Lung microvascular endothelial cell (primary cell): ENCODE data around the gene PTTG1. TPM values are rescaled to one million over a fixed set of nuclear protein-coding genes. Genes with fewer than 3 reads are reported as not detected.
"Not testable (repeated sequence)": the region's sequence is repeated elsewhere in the genome, so short reads cannot be mapped to it uniquely, and the experiment has no call there.

Experiments
- DNase-seq, 2 donors: peaks; one replicate each; pipeline versions ENCODE4 v3.0.0 to v3.0.0-alpha.2; 2010; ENCODE audit warnings: low read depth in 2 of 2
- total RNA-seq: library from RNA; depleted of rRNA; stranded (reverse); fragments of >200 nt; gene quantifications from 2 replicates; pipeline ENCODE4 v1.2.1, GENCODE V29; 2014

Gene PTTG1
- total RNA-seq, 1 donor from 2014 or later, result 25.8 TPM

GRCh38 chr5:160423099-160423498, 1.4 kb downstream of the PTTG1 start:
- no peak for DNase-seq

- DNase-seq, result no peak
Measured at GRCh38 chr5:160427607-160428006, 6.0 kb downstream of the PTTG1 start.

- DNase-seq, result no peak
Measured at GRCh38 chr5:160432196-160432595, 10.5 kb downstream of the PTTG1 start.

- DNase-seq, result no peak
Measured at GRCh38 chr5:160432787-160433186, 11.1 kb downstream of the PTTG1 start.

GRCh38 chr5:160434022-160434531, 12.4 kb downstream of the PTTG1 start:
- no peak for DNase-seq

- no peak for DNase-seq
Measured at GRCh38 chr5:160435532-160435931, 13.9 kb downstream of the PTTG1 start.

GRCh38 chr5:160436017-160436416, 14.4 kb downstream of the PTTG1 start:
- DNase-seq, result no peak

GRCh38 chr5:160436661-160437060, 15.0 kb downstream of the PTTG1 start:
- DNase-seq, result not testable (repeated sequence)

GRCh38 chr5:160437271-160437670, 15.6 kb downstream of the PTTG1 start:
- no peak for DNase-seq

- peak; percentile 78 to 80 for DNase-seq
Measured at GRCh38 chr5:160438316-160439204, 16.9 kb downstream of the PTTG1 start.

- DNase-seq, result peak; percentile 84 to 88
Measured at GRCh38 chr5:160439205-160439600, 17.5 kb downstream of the PTTG1 start.

- no peak for DNase-seq
Measured at GRCh38 chr5:160441311-160441781, 19.7 kb downstream of the PTTG1 start.

- no peak for DNase-seq
Measured at GRCh38 chr5:160442824-160443431, 21.3 kb downstream of the PTTG1 start.

GRCh38 chr5:160444407-160444806, 22.8 kb downstream of the PTTG1 start:
- no peak for DNase-seq

GRCh38 chr5:160445132-160445531, 23.5 kb downstream of the PTTG1 start:
- no peak for DNase-seq

- no peak for DNase-seq
Measured at GRCh38 chr5:160445751-160446150, 24.1 kb downstream of the PTTG1 start.

- DNase-seq, result no peak
Measured at GRCh38 chr5:160448886-160449285, 27.2 kb downstream of the PTTG1 start.

GRCh38 chr5:160449458-160449857, 27.8 kb downstream of the PTTG1 start:
- no peak for DNase-seq

GRCh38 chr5:160450164-160450932, 28.7 kb downstream of the PTTG1 start:
- DNase-seq, result peak in 1 of 2 donors; percentile 95

GRCh38 chr5:160451281-160451680, 29.6 kb downstream of the PTTG1 start:
- peak in 1 of 2 donors; percentile 70 for DNase-seq

- DNase-seq, result no peak
Measured at GRCh38 chr5:160452036-160452435, 30.4 kb downstream of the PTTG1 start.

GRCh38 chr5:160452795-160453194, 31.1 kb downstream of the PTTG1 start:
- DNase-seq, result no peak
